RWPE1 (cell line): ENCODE results near the gene WDR17.

Experiments
- CTCF ChIA-PET: fragments of 350-600 bp; sonication (Branson Sonifier 250); formaldehyde crosslinking; extraction: SDS; loops from one replicate; lab custom pipeline; 2021; lab: Yijun Ruan, JAX
- POLR2A ChIA-PET: fragments of 400-600 bp; formaldehyde crosslinking; extraction: SDS; loops from one replicate; lab custom pipeline; 2020; ENCODE audit warnings: antibody characterized with exemption; ENCODE audit not compliant: low non-redundant PET; lab: Yijun Ruan, JAX
- DNase-seq: peaks from one replicate; pipeline ENCODE4 v3.0.0; 2012; ENCODE audit warnings: low spot score
- H3K27ac ChIP-seq: fragments of 450-650 bp; 2 replicates; pipeline ENCODE4 v1.5.1; 2017
- TF ChIP-seq, protein P1 (sequence below): fragments of 450-650 bp; conservative IDR thresholded peaks from 2 replicates; pipeline ENCODE4 v1.5.1; 2017; ENCODE audit warnings: low read depth, mild to moderate bottlenecking

WDR17 gene

DNA sequence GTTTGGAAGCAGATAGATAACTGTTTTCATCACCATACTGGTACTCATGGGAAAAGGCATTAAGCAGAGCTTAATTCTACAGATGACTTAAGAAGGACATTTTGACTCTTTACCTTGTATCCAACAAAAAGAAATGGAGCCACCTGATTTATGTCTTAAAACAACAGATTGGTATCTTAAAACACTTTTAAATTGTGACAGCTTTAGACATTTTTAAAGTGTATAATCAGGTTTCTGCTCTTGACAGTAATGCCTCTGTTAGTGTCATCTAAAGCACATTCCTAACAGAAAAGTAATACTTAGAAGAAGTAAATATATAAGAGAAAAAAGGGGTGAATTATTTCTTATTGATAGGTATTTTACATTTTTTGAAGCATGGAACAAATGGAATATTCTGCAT lies 73.9 kb downstream of the WDR17 start:
- ChIA-PET POLR2A (no interaction called here), CTCF (no interaction called here)
- DNase-seq, result no peak
- TF ChIP-seq, protein P1, sequence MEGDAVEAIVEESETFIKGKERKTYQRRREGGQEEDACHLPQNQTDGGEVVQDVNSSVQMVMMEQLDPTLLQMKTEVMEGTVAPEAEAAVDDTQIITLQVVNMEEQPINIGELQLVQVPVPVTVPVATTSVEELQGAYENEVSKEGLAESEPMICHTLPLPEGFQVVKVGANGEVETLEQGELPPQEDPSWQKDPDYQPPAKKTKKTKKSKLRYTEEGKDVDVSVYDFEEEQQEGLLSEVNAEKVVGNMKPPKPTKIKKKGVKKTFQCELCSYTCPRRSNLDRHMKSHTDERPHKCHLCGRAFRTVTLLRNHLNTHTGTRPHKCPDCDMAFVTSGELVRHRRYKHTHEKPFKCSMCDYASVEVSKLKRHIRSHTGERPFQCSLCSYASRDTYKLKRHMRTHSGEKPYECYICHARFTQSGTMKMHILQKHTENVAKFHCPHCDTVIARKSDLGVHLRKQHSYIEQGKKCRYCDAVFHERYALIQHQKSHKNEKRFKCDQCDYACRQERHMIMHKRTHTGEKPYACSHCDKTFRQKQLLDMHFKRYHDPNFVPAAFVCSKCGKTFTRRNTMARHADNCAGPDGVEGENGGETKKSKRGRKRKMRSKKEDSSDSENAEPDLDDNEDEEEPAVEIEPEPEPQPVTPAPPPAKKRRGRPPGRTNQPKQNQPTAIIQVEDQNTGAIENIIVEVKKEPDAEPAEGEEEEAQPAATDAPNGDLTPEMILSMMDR, result no peak
- H3K27ac ChIP-seq, result no peak overlapping the region

DNA sequence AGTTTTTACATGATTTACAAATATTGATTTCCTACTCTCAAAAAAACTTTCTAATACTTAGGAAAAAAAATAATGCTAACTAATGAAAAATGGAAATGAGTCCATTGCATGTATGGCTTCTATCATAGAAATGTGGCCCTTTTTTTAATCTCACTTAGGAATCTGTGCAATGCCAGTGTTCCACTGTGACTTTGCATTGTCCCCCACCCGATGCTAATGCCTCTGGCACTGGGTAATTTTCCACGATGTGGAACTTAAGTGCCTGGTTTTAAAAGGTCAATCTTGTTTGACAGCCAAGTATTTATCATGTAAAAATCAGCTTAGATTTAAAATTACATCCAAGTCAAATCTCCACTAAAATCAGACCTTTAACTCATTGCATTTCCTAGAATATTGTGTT lies 76.6 kb downstream of the WDR17 start:
- no peak overlapping the region for H3K27ac ChIP-seq
- ChIA-PET CTCF (interaction anchor here (0.6 kb wide), 1 partner anchor 11 kb away, joined by 3 read pairs; no protein-coding TSS in a partner anchor), POLR2A (no interaction called here)
- DNase-seq, result no peak
- TF ChIP-seq, protein P1, result no peak

DNA sequence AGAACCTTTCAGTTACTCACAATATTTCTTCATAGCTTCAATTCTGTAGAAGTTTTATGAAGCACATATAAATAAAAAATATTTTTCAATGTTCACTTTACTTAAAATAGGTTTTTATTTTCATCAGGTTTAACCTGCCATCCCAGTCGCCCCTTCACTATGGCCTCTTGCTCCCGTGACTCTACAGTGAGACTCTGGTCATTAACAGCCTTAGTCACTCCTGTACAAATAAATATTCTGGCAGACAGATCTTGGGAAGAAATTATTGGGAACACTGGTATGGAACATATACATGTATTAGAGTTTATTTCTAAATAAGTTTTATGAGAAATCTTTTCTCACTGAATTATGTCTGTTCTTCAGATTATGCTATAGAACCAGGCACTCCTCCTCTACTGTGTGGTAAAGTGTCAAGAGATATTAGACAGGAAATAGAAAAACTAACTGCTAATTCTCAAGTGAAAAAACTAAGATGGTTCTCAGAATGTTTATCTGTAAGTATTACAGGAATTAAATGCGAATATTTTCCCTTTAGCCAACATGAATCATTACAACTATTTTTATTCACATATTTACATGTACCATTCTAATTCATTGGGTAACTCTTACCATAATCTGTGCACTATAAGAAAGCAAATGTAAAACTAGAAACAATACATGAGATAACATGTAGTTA lies 84.2 kb downstream of the WDR17 start:
- CTCF ChIA-PET, result interaction anchor here (0.7 to 1.4 kb wide), 5 partner anchors 9 to 191 kb away, joined by 3 to 6 read pairs (median 4); partner anchors contain the start of gene SPCS3

DNA sequence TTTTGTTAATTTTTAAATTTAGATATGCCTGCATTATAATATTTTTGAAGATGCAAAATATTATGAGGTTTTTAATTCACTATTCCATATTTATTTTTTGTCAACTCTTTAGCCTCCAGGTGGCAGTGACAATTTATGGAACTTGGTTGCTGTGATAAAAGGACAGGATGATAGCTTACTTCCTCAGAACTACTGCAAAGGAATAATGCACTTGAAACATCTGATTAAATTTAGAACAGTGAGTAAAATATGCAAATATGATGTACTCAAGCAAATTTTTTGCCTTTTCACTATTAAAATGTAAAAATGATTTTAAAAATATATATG lies 84.7 kb downstream of the WDR17 start:
- ChIA-PET POLR2A (no interaction called here), CTCF (interaction anchor here (0.6 to 1.4 kb wide), 7 partner anchors 9 to 347 kb away, joined by 3 to 6 read pairs (median 4); partner anchors contain the start of gene SPCS3)
- TF ChIP-seq, protein P1, result peak; percentile 37
- DNase-seq, result peak; percentile 22
- H3K27ac ChIP-seq, result no peak overlapping the region

More for the DNA sequence above, 84.2 kb downstream of the WDR17 start:
- TF ChIP-seq, protein P1, result no peak
- DNase-seq, result no peak
- no peak overlapping the region for H3K27ac ChIP-seq
- POLR2A ChIA-PET, result no interaction called here

DNA sequence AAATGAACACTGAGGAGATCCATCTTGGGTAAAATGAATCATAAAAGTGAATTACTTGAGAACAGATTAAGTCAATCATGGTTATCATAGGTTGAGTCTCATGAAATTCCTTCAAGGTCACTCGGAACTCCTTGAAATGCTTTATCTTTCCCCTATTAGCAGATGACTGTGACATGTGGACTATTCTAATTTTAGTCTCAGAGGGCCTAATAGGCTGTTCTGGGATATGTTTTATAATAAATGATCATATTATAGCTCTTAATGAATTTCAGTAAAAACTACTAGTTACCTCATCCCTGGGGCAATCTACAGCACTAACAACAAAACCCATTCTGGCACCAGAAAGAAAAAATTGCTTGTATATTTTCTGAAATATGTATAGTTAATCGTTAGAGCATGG lies 85.1 kb downstream of the WDR17 start:
- no peak for DNase-seq
- TF ChIP-seq, protein P1, result no peak
- no peak overlapping the region for H3K27ac ChIP-seq
- POLR2A ChIA-PET, result no interaction called here
- CTCF ChIA-PET, result interaction anchor here (0.6 to 1.6 kb wide), 8 partner anchors 8 to 347 kb away, joined by 3 to 7 read pairs (median 4); partner anchors contain the start of gene SPCS3

DNA sequence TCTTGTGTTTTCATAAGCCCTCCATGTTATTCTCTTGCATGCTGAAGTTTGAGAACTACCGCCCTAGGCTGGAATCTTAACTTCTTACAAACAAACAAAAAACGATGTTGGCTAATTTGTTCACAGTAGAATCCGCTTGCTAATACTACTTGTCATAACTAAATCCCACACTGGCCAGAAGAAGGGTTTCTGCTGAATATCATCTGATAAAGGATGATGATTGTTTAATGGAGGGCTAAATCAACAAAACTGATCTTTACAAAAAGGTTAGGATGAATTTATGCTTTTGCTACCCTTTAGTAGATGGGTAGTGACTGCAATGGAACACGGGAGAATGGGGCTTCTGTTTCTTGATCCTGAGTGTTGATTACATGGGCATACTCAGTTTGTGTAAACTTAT lies 87.5 kb downstream of the WDR17 start:
- CTCF ChIA-PET, result no interaction called here
- TF ChIP-seq, protein P1, result no peak
- no peak for DNase-seq

More for the DNA sequence above, 87.5 kb downstream of the WDR17 start:
- POLR2A ChIA-PET, result no interaction called here
- H3K27ac ChIP-seq, result no peak overlapping the region
